GM19452 (cell line): Measurements from ENCODE around the gene CNP.

Experiments
- ATAC-seq: cut with Tn5 transposase; IDR thresholded peaks from one replicate; pipeline ENCODE4 v1.9.1; 2021; ENCODE audit not compliant: unreplicated experiment

Gene CNP

DNA sequence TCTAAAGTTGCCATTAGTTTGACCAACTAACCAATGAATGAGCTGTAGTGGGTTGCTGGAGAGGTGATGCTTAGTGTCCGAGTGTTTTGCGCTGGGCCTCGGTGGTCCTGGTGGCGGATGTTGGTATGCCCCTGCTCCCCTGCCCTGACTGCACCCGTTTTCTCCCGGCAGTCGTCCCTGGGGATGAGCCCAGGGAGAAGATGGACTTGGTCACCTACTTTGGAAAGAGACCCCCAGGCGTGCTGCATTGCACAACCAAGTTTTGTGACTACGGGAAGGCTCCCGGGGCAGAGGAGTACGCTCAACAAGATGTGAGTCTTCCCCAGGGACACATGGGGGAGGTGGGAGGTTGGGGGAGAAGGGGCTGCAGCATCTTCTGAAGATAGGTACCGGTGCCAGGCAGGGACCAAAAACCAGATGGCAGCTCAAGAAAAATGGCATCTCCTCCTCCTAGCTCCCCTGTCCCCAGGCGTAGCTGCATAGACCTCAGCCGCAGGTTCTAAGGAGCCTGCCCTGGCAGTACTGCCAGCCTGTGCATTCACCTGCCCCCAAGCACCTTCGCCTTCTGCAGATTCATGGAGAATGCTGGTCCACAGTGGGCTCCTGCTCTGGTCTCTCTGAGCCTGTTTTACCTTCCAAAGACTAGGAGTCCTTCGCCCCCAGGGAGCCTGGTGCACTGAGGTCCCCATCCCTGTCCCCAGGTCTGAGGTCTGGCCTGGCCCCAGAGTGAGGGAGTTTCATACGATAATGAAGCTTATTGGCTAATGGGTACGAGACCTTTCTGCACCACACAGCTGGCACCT, 5.3 kb downstream of the CNP start:
- ATAC-seq = no peak

DNA sequence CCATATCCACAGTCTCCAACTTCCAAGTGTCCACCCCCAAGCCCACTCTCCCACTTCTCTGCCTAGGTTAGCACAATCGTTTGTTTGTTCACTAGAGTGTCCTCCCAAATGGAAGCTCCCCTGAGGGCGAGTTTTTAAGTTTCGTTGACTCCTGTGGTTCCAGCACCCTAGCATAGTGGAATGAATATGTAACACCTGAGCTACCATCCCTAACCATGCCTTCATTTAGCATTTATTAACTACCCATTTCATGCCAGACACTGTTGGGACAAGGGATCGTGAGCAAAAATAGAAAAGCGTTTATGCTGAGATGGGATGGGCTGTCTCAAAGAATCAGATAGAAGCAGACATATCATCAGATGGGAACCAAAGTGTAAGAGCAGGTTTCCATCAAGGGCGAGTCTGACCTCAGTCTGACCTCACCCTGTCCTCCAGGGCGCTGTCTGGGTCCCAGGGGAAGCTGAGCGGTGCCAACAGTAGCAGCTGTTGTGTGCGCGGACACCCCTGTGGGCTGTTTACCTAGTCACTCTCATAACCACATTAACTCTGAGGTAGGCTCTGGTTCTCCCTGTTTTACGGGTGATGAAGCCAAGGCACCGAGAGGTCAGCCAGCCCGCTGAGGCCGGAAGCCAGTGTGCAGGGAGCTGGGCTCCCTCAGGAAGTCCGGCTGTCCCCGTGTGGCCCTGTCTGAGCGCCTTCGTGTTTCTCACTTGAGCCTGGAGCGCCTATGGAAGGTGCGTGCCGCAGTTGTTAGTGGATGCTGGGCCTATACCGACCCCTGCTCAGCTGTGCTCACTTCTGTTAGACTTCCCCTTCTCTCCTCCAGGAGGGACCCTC, 6.2 kb downstream of the CNP start:
- ATAC-seq = no peak

DNA sequence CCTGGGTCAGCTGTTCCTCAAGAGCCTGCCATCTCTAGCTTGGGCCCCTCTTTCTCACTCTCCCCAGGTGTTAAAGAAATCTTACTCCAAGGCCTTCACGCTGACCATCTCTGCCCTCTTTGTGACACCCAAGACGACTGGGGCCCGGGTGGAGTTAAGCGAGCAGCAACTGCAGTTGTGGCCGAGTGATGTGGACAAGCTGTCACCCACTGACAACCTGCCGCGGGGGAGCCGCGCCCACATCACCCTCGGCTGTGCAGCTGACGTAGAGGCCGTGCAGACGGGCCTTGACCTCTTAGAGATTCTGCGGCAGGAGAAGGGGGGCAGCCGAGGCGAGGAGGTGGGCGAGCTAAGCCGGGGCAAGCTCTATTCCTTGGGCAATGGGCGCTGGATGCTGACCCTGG, 6.8 kb downstream of the CNP start:
- ATAC-seq = no peak

DNA sequence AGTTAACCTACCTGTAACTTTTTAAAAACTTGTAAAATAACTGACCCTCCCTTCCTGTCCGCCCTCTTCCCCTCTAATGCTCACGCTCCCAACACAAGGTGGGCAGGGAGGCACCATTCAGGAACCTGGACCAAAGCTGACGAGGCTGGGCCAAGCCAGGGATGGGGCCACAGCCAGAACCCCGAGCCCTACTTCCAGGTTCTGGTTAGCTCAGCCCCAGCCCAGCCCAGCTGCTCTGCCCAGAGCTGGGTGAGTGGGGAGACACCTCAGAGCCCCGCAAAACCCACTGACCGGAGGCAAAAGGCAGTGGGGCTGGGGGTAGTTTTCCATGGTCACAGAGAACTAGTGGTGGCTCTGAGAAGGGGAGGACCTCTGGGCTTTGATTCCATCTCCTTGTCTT, 7.4 kb downstream of the CNP start:
- ATAC-seq = no peak

DNA sequence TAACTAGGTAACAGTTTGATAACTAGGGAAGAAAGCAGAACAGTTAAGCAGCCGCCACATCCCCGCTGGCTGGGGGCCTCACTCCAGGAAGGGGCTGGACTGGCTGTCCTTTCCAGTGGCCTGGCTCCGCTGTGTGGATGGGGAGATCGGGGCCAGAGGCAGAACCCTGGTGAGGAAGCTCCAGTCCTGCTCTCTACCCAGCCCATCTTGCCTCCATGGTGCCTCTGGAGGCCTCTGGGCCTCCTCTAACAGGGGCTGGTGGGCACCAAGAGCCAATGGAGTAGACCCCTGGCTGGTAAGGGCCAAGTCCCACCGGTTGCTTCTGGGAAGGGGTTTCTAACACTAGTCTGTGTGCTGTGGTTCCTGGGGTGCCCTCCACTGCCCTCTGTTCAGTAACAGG, 8.1 kb downstream of the CNP start:
- ATAC-seq = no peak

DNA sequence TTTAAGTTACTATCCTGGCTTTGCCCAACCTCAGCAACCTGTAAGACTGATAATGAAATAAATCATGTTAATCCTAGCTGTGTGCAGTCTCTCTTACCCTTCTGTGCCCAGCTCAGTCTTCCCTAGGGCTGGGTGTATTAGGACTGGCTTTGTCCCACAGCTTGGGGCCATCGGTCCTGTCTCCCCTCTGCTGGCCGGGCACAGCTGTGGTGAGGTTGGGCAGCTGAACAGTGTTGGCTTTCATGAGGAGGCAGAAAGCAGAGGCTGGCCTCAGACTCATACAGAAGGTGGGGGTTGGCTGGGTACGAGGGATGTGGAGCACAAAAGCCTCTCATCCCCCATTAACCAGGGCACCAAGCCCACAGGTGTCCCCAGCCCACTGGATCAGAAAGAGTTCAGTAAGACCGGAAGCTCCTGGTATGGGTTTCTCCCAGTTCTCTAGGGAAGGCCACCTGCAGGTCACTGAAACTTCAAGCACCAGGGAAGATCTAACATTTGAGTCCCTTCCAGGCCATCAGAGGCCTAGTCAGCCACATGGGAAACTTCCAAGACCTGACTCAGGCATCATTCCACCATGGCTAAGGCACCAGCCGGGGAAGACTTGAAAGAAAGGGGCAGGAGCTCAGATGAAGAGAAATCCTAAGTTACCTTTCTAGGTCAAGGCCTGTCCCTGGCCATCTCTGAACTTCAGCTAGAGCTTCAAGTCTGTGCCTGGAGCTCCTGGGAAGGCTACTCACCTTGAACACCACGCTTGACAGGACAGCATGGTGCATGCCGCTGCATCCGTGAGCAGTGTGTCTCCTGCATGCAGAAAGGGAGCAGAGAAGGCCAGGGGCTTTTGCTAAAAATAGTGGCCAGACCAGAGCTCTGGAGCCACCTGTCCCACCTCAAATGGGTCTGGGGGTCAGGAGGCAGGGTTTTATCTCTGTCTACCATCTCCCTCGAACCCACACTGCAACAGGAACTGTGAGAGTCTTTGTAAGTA, 8.8 kb downstream of the CNP start:
- no peak for ATAC-seq

DNA sequence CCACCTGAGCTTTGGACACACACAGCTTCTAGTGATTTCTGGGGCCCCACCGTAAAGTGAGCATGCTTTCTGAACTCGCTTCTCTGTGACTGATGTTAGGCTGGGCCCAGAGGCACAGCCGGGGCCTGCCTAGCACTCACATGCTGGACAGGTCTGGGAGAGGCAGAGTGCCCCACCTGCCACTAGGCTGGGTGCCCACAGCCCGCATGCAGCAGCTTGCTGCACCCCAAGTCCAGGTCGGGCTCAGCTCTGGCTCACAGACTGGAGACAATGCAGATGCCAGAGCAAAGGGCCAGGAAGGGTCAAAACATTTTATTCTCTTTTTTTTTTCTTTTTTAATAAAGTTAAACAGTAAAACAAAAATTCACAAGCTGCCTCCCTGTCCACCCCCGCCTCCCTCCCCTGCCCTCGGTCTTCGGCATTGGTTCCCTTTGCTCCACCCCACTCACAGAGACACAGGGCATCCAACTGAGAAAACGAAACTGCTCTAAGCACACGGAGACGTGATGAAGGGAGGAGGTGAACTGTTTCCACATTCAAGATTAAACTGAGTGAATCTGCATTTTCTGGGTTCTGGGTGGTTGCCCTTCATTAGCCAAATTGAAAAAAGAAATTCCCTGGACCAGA, 9.7 kb downstream of the CNP start:
- no peak for ATAC-seq

DNA sequence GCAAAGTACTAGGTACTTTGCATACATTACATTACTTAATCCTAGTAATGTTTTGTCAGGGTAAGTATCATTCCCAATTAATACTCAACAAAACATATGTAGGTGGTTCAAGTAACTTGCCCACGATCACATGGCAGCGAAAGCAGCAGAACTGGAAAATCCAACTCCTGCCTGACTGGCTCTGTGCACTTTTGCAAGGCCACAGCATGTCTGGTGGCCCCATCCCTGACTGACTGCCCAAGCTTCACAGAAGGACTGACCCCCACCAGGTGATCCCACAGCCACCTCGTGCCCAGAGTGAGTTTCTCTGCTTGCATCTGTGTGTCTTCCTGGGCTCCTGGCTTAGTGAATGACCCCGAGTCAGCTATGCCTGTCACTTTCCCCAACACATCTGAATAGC, 11.4 kb downstream of the CNP start:
- ATAC-seq = no peak

DNA sequence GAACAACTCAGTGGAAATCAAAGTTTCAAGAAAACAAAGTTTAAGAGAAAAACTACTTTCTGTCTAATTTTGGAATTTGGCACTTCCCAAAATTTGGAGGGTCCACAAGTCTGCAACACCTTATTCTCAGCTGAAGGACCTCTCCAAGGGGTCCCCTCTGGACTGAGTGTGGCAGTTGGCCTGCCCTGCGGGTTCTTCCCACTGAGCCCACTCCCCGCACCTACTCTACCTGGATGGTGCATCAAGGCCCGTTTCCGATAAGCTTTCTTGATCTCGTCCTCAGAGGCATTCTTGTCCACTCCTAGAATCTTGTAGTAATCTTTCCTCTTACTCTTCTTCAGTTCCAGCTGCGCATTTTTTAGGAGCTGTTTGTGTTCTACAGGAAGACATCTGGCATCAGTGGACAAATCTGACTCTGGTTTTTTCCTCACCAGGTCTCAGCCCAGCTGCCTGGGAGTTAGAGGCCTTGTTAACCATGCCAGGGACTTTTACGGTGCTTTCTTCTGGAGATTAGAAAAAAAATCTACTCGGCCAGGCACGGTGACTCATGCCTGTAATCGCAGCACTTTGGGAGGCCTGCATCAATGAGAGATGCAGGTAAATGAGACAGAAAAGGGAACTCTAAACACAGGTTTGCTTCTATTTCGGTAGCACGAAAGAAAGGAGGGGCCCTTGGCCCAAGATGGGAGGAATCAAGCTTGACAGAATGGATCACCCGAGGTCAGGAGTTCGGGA, 15.6 kb downstream of the CNP start:
- ATAC-seq = no peak

DNA sequence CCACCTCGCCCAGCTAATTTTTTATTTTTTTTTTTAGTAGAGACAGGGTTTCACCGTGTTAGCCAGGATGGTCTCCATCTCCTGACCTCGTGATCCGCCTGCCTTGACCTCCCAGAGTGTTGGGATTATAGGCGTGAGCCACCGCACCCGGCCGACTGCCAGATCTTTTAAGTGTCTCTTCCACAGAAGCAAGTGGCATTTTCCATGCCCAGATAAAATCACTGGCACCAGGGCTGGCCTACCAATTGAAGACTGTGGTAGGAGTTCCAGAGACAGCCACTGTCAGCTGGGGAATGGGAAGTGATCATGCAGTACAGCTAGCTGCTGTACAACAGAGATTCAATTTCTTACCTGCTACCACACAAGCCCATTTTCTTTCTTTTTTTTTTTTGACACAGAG, 17.9 kb downstream of the CNP start:
- no peak for ATAC-seq

DNA sequence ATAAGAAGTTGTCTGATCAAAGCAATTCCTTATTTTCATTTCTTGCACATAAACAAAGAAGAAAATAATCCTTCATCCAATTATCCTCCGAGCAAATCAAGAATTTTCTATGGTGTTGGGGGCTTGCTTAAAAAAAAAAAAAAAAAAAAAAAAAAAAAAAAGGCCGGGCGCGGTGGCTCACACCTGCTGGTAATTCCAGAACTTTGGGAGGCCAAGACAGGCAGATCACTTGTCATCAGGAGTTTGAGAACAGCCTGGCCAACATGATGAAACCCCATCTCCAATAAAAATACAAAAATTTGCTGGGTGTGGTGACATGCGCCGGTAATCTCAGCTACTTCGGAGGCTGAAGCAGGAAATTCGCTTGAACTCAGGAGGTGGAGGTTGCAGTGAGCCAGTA, 19.3 kb downstream of the CNP start:
- ATAC-seq = no peak

DNA sequence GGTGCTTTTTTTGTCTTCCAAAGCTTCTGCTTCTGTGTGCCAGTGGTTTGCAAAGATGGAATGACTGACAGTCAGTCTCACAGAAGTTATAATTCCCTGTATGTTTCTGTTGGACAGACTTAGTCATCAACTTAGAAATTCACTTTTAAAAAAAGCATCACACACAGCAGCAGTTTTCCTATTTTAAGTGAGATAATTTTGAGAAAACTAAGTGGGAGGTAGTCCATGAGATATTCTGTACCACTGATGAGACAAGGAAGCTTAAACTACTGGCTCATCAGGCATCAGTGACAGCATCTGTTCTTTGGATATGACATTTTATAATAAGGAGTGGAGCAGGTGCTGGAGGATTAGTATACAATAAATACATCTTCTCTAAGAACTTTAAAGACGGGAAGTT, 20.0 kb downstream of the CNP start:
- ATAC-seq = no peak

DNA sequence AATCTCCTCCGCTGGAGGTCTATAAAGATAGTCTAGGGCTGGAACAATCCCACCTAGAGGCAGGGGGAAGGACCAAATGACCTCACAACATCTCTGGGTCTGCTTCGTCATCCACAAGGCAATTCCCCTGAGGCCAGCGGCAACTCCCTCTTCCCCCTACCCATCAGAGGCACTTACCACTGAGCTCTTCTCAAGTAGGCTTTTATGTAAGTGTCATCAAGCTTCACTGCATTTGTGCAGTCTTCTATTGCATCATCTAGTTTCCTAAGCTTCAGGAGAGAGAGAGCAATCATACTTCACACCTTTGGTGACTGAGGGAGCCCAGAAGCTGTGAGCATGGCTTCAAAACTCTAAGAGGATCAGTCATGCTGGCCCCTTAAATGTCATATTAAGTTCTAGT, 21.0 kb downstream of the CNP start:
- no peak for ATAC-seq

DNA sequence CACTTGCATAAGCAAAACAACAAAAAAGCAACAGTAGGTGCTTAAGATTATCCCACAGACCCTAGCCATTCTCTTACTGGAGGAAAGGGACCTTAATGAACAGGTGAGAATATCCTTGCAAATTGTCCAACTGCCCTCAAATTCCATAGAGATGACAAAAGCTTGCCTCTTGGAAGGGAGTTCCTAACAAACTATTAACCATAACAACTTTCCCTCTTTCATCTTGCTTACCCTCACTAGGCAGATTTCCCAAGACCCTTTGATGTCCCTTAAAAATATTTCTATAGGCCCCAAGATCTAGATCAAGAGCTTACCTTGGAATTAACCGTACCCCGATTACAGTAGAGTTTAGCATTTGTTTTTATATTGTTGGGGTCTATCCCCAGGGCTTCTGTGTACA, 21.8 kb downstream of the CNP start:
- no peak for ATAC-seq

DNA sequence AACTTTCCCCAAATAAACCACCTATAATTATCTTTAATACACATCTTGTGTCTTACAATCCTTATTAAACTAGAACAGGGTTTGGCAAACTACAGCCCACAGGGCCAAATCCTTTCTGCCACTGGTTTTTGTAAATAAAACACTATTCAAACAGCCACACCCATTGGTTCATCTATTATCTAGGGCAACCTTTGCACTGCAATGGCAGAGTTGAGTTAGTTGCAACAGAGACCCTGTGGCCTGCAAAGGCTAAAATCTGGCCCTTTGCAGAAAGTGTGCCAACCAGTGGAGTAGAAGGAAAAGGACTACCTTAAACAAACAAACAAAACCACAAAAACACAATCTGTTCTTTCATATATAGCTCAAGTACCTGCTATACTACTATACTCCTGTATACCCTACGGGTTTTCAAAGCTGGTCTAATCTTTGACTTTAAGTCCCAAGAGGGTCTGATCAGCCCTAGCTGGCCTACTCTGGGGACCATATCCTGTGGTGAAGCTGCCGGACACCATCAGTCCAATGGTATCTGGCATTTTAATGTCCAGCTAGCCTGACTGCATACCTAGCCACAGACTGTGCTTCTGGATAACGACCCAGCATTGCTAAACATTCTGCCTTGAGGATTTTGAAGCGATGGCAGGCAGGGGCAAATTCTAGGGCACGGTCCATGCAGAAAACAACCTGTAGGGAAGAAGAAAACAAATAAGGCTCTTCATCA, 23.3 kb downstream of the CNP start:
- ATAC-seq = no peak

DNA sequence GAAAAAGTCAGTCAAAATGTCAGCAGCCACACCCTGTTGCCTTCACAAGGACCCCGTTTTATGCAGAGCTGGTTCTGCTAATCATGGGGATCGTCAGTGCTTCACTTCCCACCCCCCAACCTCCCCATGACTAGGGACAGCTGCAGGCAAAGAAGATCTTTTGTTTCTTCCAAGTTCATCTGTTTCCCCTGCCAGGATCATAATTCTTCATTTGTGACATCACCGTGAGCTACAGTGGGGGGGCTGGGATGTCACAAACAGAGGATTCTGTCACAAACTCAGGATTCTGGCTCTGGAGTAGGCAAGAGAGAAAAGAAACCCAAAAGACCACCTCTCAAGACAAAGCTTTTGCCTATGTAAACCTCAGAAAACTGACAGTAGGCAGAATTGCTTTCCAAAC, 26.0 kb downstream of the CNP start:
- ATAC-seq = no peak

DNA sequence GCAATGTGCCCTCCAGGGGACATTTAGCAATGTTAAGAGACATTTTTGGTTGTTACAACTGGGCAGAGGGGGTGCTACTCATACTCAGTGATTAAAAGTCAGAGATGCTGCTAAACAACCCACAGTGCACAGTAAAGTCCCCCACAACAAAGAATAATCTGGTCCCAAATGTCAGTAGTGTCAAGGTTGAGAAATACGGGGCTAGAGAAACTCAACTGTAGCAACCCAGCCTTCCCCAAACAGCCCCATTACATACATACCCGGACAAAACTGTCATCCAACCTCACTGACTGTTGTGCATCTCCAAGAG, 30.2 kb downstream of the CNP start:
- no peak for ATAC-seq

DNA sequence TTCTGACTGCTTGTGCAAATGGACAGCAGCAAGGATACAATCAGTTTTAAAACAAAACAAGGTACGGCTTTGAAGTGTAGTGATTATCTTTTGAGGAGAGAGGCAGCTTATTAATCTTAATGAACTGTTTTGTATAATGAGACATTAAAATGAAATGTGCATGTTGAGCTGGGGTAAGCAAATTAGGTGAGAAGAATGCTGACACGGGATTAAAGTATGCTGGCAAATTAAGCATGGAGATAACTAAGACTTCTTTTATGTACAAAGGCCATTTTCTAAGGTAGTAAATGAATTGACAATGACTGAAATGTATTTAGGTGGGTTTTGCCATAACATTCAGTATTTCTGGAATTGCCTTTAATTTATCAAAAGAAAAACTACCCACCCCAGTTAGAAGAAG, 31.9 kb downstream of the CNP start:
- ATAC-seq = no peak

DNA sequence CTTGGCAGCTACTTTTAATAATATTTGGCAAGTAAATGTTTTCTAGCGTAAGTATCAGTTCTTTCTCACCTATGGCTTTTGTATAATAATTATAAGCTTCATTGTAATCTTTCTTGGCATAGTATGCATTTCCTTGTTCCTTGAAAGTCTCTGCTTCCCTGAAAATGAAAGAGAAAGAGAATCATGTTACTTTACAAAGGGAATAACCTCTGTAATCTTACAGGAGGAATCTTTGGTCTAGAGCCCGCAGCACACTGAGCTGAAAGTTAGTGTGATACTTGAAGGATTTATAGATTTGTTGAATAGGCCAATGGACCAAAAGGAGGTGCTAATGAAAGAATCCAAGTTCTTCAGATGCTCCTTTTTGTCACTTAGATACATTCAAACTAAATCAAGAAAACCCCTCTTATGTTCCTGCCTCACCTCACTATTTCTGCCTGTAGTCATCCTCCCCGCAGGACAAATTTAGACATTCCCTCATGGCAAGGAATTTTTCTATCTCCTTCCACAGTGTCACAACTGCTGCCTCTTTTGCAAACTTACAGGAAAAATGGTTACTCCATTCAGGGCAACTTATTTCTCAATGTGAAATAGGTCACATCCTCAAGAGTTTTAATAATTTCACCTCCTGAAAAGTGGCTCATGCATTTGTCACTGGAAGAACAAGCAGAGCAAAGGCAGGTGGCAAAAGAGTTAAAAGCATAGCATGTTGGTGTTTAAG, 34.0 kb downstream of the CNP start:
- no peak for ATAC-seq
